Measurements from ENCODE around the gene CPNE1. TPM values are rescaled to one million over a fixed set of nuclear protein-coding genes. Genes with fewer than 3 reads are reported as not detected.

The CPNE1 gene
- total RNA-seq, 2 donors from 2014 or later: 238 to 441 TPM

DNA sequence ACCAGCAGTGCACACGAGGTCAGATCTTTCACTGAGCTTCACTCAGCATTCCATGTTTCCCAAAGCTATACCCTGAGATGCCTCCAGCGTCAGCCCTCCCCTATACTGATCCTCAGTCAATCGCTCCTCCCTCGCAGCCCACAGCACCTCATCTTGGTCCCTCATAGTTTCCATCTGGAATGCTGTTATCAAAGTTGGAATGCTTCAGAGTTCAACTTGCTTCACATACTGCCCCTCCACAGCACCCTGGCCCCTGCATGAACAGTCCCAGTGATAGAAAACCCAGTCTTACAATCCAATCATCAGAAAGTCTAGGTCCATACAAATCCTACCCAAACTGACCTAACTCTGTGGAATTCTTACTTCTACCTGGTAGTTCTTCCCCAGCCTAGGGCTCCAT is 29.0 kb downstream of the CPNE1 start:
- peak overlapping the region; percentile 38 for H3K27ac Mint-ChIP-seq
- TF ChIP-seq, protein P1, sequence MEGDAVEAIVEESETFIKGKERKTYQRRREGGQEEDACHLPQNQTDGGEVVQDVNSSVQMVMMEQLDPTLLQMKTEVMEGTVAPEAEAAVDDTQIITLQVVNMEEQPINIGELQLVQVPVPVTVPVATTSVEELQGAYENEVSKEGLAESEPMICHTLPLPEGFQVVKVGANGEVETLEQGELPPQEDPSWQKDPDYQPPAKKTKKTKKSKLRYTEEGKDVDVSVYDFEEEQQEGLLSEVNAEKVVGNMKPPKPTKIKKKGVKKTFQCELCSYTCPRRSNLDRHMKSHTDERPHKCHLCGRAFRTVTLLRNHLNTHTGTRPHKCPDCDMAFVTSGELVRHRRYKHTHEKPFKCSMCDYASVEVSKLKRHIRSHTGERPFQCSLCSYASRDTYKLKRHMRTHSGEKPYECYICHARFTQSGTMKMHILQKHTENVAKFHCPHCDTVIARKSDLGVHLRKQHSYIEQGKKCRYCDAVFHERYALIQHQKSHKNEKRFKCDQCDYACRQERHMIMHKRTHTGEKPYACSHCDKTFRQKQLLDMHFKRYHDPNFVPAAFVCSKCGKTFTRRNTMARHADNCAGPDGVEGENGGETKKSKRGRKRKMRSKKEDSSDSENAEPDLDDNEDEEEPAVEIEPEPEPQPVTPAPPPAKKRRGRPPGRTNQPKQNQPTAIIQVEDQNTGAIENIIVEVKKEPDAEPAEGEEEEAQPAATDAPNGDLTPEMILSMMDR (conservative IDR thresholded peaks at IDR 0.05): no peak
- peak overlapping the region; percentile 9 for H3K27ac ChIP-seq (ENCODE audit: low read depth, low read length)
- no peak for DNase-seq
- no peaks in the 10 kb centered on the region for H3K27me3 Mint-ChIP-seq (ENCODE audit: insufficient read depth)
- WGBS, 2 experiments (ENCODE audit: insufficient coverage in 1 of 2, insufficient read length in 1 of 2): 90 to 94% methylated on average over 2 to 4 of the region's 4 CpGs
- no peak overlapping the region for H3K4me3 Mint-ChIP-seq
- peaks cover 17% of the 10 kb centered on the region for H3K4me1 Mint-ChIP-seq
- H3K4me3 ChIP-seq (ENCODE audit: low read length): no peak overlapping the region
- peaks cover 17% of the 10 kb centered on the region for H3K36me3 Mint-ChIP-seq (ENCODE audit: low read depth)
- H3K27me3 ChIP-seq (ENCODE audit: control insufficient read depth, insufficient read depth, low read length, poor library complexity, severe bottlenecking): no peaks in the 10 kb centered on the region
- no peak overlapping the region for H3K9ac ChIP-seq (ENCODE audit: extremely low read depth, low read length, poor library complexity, severe bottlenecking)
- H3K36me3 ChIP-seq (ENCODE audit: control insufficient read depth, insufficient read depth, low read length): peaks cover 27% of the 10 kb centered on the region
- no peaks in the 10 kb centered on the region for H3K9me3 ChIP-seq (ENCODE audit: control insufficient read depth, low read length)
- no peaks in the 10 kb centered on the region for H3K9me3 Mint-ChIP-seq
- no peaks in the 10 kb centered on the region for H3K4me1 ChIP-seq (ENCODE audit: control insufficient read depth, insufficient read depth, low read length)

DNA sequence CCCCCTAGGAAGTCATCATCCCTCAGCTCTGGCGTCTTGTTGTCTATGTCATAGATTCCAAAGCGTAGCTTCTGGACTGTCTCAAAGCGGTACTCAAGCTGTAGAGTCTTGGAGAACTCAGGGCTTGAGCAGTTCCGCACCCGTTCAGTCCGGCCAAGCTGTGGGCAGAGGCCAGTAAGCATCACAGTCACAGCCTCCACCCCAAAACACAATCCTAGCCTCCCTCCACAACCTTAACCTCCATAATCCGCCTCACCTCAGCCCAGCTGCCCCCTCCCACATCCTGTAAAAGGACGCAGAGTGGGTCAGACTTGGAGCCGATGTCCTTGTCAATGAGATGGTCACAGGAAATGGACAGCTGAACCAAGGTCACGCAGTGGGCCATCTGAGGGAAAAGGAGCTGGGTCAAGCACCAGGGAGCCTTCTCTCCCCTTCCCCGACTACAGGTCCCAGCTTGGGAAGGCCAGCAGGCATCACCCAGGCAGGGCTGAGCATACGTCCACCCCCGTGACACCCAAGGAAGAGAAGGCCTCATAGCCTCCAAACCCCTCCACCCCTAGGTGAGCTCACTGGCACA is 32.1 kb downstream of the CPNE1 start:
- Histone ChIP-seq H3K9me3 (ENCODE audit: control insufficient read depth, low read length) (no peaks in the 10 kb centered on the region), H3K27me3 (ENCODE audit: control insufficient read depth, insufficient read depth, low read length, poor library complexity, severe bottlenecking) (no peaks in the 10 kb centered on the region), H3K9ac (ENCODE audit: extremely low read depth, low read length, poor library complexity, severe bottlenecking) (no peak overlapping the region), H3K36me3 (ENCODE audit: control insufficient read depth, insufficient read depth, low read length) (peaks cover 54% of the 10 kb centered on the region), H3K4me3 (ENCODE audit: low read length) (no peak overlapping the region), H3K4me1 (ENCODE audit: control insufficient read depth, insufficient read depth, low read length) (no peaks in the 10 kb centered on the region), H3K27ac (ENCODE audit: low read depth, low read length) (no peak overlapping the region)
- Mint-ChIP-seq H3K27ac (peak overlapping the region; percentile 60), H3K36me3 (ENCODE audit: low read depth) (peaks cover 38% of the 10 kb centered on the region), H3K4me1 (peaks cover 4% of the 10 kb centered on the region), H3K27me3 (ENCODE audit: insufficient read depth) (no peaks in the 10 kb centered on the region), H3K4me3 (no peak overlapping the region), H3K9me3 (no peaks in the 10 kb centered on the region)
- TF ChIP-seq, protein P1 (conservative IDR thresholded peaks at IDR 0.05): no peak
- no peak for DNase-seq
- WGBS, 2 experiments (ENCODE audit: insufficient coverage in 1 of 2, insufficient read length in 1 of 2): 96 to 100% methylated on average over 3 to 13 of the region's 13 CpGs

DNA sequence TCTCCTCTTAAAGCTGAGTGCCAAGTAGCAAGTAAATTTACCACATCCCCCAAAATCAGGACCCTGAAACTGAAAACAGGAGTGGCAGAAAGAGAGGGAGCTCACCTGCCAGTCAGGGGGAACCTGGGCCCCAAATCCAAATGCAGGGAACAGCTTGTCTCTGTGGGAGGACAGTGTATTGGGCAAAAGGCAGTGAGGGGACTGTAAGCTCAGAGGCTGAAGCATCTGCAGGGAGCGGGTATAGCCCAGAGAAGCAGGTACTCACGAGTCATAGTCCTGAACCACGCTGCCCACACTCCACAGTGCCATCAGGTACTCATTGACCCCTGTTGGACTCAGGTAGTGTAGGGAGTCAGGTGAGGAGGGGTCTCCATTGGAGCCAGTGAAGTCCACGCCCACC is 34.1 kb downstream of the CPNE1 start:
- DNase-seq: no peak
- H3K36me3 ChIP-seq (ENCODE audit: control insufficient read depth, insufficient read depth, low read length): peaks cover 71% of the 10 kb centered on the region
- Mint-ChIP-seq H3K9me3 (no peaks in the 10 kb centered on the region), H3K36me3 (ENCODE audit: low read depth) (peaks cover 55% of the 10 kb centered on the region), H3K27me3 (ENCODE audit: insufficient read depth) (no peaks in the 10 kb centered on the region), H3K4me3 (no peak overlapping the region), H3K27ac (no peak overlapping the region), H3K4me1 (no peaks in the 10 kb centered on the region)
- no peak overlapping the region for H3K9ac ChIP-seq (ENCODE audit: extremely low read depth, low read length, poor library complexity, severe bottlenecking)
- no peak overlapping the region for H3K4me3 ChIP-seq (ENCODE audit: low read length)
- H3K27me3 ChIP-seq (ENCODE audit: control insufficient read depth, insufficient read depth, low read length, poor library complexity, severe bottlenecking): no peaks in the 10 kb centered on the region
- no peaks in the 10 kb centered on the region for H3K9me3 ChIP-seq (ENCODE audit: control insufficient read depth, low read length)
- no peak overlapping the region for H3K27ac ChIP-seq (ENCODE audit: low read depth, low read length)
- WGBS, 2 experiments (ENCODE audit: insufficient coverage in 1 of 2, insufficient read length in 1 of 2): 96 to 100% methylated on average over 3 to 4 of the region's 4 CpGs
- TF ChIP-seq, protein P1 (conservative IDR thresholded peaks at IDR 0.05): no peak
- no peaks in the 10 kb centered on the region for H3K4me1 ChIP-seq (ENCODE audit: control insufficient read depth, insufficient read depth, low read length)

Data from endodermal cell (in vitro differentiated cells).